ENCODE measurements around the gene TCEANC2.

GRCh38 chr1:54045496-54045895 lies 7.9 kb upstream of the TCEANC2 start:
- TF ChIP-seq CTCF (IDR thresholded peaks at IDR 0.05; ENCODE audit: low read length) (no peak), EZH2 (IDR thresholded peaks at IDR 0.05; ENCODE audit: borderline replicate concordance, low read length) (no peak)
